ENCODE results near the gene DCC. TPM values are rescaled to one million over a fixed set of nuclear protein-coding genes. Genes with fewer than 3 reads are reported as not detected.

The DCC gene
- total RNA-seq, 2 donors from 2014 or later, result 0.10 to 0.48 TPM

DNA sequence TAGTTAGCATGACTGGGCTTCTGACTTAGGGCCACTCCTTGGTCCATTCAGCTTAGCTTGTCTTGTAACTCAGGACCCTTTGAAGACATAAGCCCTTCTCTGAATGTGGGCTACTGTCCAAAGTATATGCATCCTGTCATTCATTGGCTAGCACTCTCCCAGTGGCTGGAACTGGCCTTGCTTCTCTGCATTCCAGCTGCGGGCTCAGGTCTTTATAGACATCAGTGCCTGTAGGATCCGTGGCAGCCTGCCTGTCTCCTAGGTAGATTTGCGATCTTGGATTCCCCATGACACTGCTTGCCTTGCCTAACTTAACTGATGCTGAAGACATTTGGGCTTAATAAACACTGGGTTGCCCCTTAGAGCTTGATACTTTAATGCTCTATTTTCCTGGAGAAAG lies 170.1 kb downstream of the DCC start:
- intact Hi-C loops (cut with DNase I), result no loop called here
- Histone ChIP-seq H3K4me3 (no peak overlapping the region), H3K9ac (ENCODE audit: low read depth in 2 of 2, low read length in 2 of 2) (no peak overlapping the region), H3K4me1 (no peaks in the 10 kb centered on the region), H3K9me3 (no peaks in the 10 kb centered on the region), H3K27me3 (no peaks in the 10 kb centered on the region), H3K36me3 (no peaks in the 10 kb centered on the region), H3K27ac (no peak overlapping the region)
- no peak for DNase-seq
- TF ChIP-seq, protein P1, sequence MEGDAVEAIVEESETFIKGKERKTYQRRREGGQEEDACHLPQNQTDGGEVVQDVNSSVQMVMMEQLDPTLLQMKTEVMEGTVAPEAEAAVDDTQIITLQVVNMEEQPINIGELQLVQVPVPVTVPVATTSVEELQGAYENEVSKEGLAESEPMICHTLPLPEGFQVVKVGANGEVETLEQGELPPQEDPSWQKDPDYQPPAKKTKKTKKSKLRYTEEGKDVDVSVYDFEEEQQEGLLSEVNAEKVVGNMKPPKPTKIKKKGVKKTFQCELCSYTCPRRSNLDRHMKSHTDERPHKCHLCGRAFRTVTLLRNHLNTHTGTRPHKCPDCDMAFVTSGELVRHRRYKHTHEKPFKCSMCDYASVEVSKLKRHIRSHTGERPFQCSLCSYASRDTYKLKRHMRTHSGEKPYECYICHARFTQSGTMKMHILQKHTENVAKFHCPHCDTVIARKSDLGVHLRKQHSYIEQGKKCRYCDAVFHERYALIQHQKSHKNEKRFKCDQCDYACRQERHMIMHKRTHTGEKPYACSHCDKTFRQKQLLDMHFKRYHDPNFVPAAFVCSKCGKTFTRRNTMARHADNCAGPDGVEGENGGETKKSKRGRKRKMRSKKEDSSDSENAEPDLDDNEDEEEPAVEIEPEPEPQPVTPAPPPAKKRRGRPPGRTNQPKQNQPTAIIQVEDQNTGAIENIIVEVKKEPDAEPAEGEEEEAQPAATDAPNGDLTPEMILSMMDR (IDR thresholded peaks at IDR 0.05), result no peak

DNA sequence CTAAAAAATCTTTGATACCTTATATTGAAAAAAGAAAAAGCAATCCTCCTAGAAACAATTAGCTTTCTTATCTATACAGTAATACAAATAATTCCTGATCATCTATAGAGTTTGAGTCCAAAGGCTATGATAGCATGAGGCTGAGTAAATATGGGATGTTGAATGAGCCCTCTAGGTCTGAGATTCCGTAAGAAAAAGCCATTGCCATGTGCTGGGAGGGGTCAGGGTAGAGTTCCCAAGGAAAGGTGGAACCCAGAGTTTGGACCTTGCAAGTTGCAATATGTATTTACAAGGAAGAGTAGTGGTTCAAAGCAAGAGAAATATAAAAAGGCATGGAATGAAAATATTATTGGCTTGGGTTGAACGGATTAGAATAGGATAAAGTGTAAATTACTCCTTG lies 178.1 kb downstream of the DCC start:
- no peak for DNase-seq
- H3K27me3 ChIP-seq, result no peaks in the 10 kb centered on the region
- no peak overlapping the region for H3K9ac ChIP-seq (ENCODE audit: low read depth in 2 of 2, low read length in 2 of 2)
- no peak overlapping the region for H3K4me3 ChIP-seq
- H3K4me1 ChIP-seq, result no peaks in the 10 kb centered on the region
- intact Hi-C loops (cut with DNase I), result no loop called here
- H3K9me3 ChIP-seq, result no peaks in the 10 kb centered on the region
- TF ChIP-seq, protein P1 (IDR thresholded peaks at IDR 0.05), result no peak
- H3K27ac ChIP-seq, result no peak overlapping the region
- no peaks in the 10 kb centered on the region for H3K36me3 ChIP-seq

DNA sequence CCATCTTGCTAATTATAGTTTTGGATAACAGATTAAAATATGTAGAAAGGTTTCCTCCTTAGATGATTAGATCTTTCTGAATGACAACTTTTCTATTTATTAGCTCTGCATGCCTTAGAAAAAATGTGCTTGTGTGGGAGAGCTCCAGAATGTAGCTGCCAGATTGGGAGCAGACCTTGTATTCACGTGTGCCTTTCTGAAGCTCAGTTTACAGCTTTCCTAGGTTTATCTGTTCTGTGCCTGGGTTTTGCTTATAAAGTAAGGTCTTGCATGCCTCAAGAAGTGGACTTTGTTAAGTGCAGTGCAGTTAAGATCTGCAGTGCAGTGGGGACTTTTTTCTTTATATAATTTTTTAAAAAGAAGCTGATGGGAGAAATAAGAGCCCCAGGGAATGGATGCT lies 179.0 kb downstream of the DCC start:
- intact Hi-C loops (cut with DNase I), result no loop called here
- no peak overlapping the region for H3K27ac ChIP-seq
- H3K36me3 ChIP-seq, result no peaks in the 10 kb centered on the region
- no peak for DNase-seq
- H3K9ac ChIP-seq (ENCODE audit: low read depth in 2 of 2, low read length in 2 of 2), result no peak overlapping the region
- no peaks in the 10 kb centered on the region for H3K4me1 ChIP-seq
- TF ChIP-seq, protein P1 (IDR thresholded peaks at IDR 0.05), result no peak
- H3K9me3 ChIP-seq, result no peaks in the 10 kb centered on the region
- H3K27me3 ChIP-seq, result no peaks in the 10 kb centered on the region
- no peak overlapping the region for H3K4me3 ChIP-seq

DNA sequence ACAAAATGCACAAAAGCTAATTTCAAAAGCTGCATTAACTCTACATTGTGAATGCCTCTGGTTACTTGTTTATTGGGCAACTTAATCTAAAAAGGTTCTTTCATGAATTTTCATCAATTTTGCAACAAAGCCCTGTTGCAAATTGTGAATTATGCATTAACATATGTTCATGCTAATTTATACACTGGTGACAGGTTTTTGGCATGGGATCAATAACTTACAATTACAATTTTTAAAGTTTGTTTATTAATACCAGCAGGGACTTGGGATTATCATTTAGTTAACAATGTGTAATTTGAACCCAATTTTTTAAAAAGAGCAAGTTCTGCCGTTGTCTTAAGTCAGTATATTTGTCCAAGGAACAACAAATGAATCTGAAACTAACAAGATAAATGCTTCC lies 183.6 kb downstream of the DCC start:
- Histone ChIP-seq H3K4me1 (no peaks in the 10 kb centered on the region), H3K27ac (no peak overlapping the region), H3K4me3 (no peak overlapping the region), H3K36me3 (no peaks in the 10 kb centered on the region), H3K27me3 (no peaks in the 10 kb centered on the region), H3K9ac (ENCODE audit: low read depth in 2 of 2, low read length in 2 of 2) (no peak overlapping the region), H3K9me3 (no peaks in the 10 kb centered on the region)
- intact Hi-C loops (cut with DNase I), result no loop called here
- no peak for DNase-seq
- TF ChIP-seq, protein P1 (IDR thresholded peaks at IDR 0.05), result no peak

DNA sequence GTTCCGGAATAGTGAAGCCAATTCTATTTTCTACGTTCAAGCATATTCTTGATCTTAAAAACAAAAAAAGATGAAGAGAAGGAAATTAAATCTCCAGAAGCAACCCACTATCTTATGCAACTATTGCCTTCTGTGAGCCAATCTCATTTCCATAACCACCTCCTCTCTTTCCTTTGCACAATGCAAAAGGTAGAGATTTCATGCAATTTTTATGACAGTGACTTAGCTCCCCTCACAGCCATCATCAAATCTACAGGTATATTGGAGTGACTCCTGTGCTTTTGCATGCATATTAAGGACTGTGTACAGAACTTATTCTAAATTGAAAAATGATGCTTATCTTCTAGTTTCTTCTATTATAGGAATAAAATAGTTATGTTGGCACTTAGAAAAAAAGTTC lies 191.8 kb downstream of the DCC start:
- Histone ChIP-seq H3K4me1 (no peaks in the 10 kb centered on the region), H3K27me3 (no peaks in the 10 kb centered on the region), H3K9ac (ENCODE audit: low read depth in 2 of 2, low read length in 2 of 2) (no peak overlapping the region), H3K36me3 (no peaks in the 10 kb centered on the region), H3K9me3 (no peaks in the 10 kb centered on the region), H3K27ac (no peak overlapping the region), H3K4me3 (no peak overlapping the region)
- intact Hi-C loops (cut with DNase I), result no loop called here
- DNase-seq, result no peak
- TF ChIP-seq, protein P1 (IDR thresholded peaks at IDR 0.05), result no peak

DNA sequence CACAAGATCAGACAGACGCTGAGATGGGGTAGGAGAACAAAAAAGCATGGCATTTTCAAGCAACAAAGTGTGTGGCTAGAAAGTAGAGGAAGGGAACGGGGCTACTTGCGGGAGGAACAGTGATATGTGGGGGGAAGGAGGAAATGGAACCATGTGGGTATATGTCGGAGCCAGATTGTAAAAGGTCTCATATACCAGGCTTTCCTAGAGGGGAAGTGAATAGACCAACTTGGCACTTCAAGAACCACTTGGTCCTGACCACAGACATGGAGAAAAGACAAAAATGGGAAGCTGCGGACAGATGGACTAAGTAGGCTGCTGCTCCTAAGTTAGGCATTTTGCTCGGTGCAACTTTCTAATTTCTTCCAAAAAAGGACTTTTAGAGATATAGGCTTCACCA lies 196.0 kb downstream of the DCC start:
- Histone ChIP-seq H3K9ac (ENCODE audit: low read depth in 2 of 2, low read length in 2 of 2) (no peak overlapping the region), H3K4me3 (no peak overlapping the region), H3K9me3 (no peaks in the 10 kb centered on the region), H3K27ac (no peak overlapping the region), H3K4me1 (no peaks in the 10 kb centered on the region), H3K36me3 (no peaks in the 10 kb centered on the region), H3K27me3 (no peaks in the 10 kb centered on the region)
- intact Hi-C loops (cut with DNase I), result no loop called here
- TF ChIP-seq, protein P1 (IDR thresholded peaks at IDR 0.05), result no peak
- no peak for DNase-seq

Data from colonic mucosa (tissue), 4 donors.